ENCODE results near the gene CYP39A1.

Gene CYP39A1

GRCh38 chr6:46573140-46573539 is 79.5 kb downstream of the CYP39A1 start:
- Histone ChIP-seq H3K4me1 (ENCODE audit: insufficient read depth, low read length, severe bottlenecking) (no peaks in the 10 kb centered on the region), H3K9me2 (ENCODE audit: low read depth, low read length) (no peaks in the 10 kb centered on the region), H3K9me3 (ENCODE audit: low read length) (peaks cover 4% of the 10 kb centered on the region; the same call in 1 of the 2 replicates), H2AFZ (ENCODE audit: low read length) (no peak overlapping the region), H3K79me2 (ENCODE audit: insufficient read depth, low read length) (no peaks in the 10 kb centered on the region), H3F3A (ENCODE audit: insufficient read depth, low read length) (no peaks in the 10 kb centered on the region), H3K36me3 (ENCODE audit: insufficient read depth, low read length) (peaks cover 18% of the 10 kb centered on the region), H3K27me3 (ENCODE audit: insufficient read depth, low read length) (no peaks in the 10 kb centered on the region), H3K27ac (ENCODE audit: low read depth, low read length, poor library complexity, severe bottlenecking) (no peak overlapping the region), H4K20me1 (ENCODE audit: insufficient read depth, low read length) (no peaks in the 10 kb centered on the region), H3K4me3 (ENCODE audit: low read depth, low read length, poor library complexity, severe bottlenecking) (no peak overlapping the region), H3K9ac (ENCODE audit: low read length) (no peak overlapping the region), H3K4me2 (ENCODE audit: low read length) (no peak overlapping the region)
- TF ChIP-seq, protein P1, sequence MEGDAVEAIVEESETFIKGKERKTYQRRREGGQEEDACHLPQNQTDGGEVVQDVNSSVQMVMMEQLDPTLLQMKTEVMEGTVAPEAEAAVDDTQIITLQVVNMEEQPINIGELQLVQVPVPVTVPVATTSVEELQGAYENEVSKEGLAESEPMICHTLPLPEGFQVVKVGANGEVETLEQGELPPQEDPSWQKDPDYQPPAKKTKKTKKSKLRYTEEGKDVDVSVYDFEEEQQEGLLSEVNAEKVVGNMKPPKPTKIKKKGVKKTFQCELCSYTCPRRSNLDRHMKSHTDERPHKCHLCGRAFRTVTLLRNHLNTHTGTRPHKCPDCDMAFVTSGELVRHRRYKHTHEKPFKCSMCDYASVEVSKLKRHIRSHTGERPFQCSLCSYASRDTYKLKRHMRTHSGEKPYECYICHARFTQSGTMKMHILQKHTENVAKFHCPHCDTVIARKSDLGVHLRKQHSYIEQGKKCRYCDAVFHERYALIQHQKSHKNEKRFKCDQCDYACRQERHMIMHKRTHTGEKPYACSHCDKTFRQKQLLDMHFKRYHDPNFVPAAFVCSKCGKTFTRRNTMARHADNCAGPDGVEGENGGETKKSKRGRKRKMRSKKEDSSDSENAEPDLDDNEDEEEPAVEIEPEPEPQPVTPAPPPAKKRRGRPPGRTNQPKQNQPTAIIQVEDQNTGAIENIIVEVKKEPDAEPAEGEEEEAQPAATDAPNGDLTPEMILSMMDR (IDR thresholded peaks at IDR 0.05; ENCODE audit: low read length), result no peak
- no peak for TF ChIP-seq EZH2 (IDR thresholded peaks at IDR 0.05; ENCODE audit: borderline replicate concordance, low read length)

- H3K9me2 ChIP-seq (ENCODE audit: low read depth, low read length), result no peaks in the 10 kb centered on the region
- no peak overlapping the region for H2AFZ ChIP-seq (ENCODE audit: low read length)
- no peaks in the 10 kb centered on the region for H3K27me3 ChIP-seq (ENCODE audit: insufficient read depth, low read length)
These were observed 87.1 kb downstream of the CYP39A1 start for GRCh38 chr6:46565531-46565930.

GRCh38 chr6:46563924-46564323 is 88.7 kb downstream of the CYP39A1 start:
- Histone ChIP-seq H2AFZ (ENCODE audit: low read length) (no peak overlapping the region), H3K79me2 (ENCODE audit: insufficient read depth, low read length) (no peaks in the 10 kb centered on the region), H3K9ac (ENCODE audit: low read length) (no peak overlapping the region), H3K4me3 (ENCODE audit: low read depth, low read length, poor library complexity, severe bottlenecking) (no peak overlapping the region), H4K20me1 (ENCODE audit: insufficient read depth, low read length) (no peaks in the 10 kb centered on the region), H3K9me2 (ENCODE audit: low read depth, low read length) (no peaks in the 10 kb centered on the region), H3F3A (ENCODE audit: insufficient read depth, low read length) (no peaks in the 10 kb centered on the region), H3K36me3 (ENCODE audit: insufficient read depth, low read length) (no peaks in the 10 kb centered on the region), H3K4me2 (ENCODE audit: low read length) (no peak overlapping the region), H3K9me3 (ENCODE audit: low read length) (peaks cover 3% of the 10 kb centered on the region; the same call in 1 of the 2 replicates), H3K27me3 (ENCODE audit: insufficient read depth, low read length) (no peaks in the 10 kb centered on the region), H3K27ac (ENCODE audit: low read depth, low read length, poor library complexity, severe bottlenecking) (no peak overlapping the region), H3K4me1 (ENCODE audit: insufficient read depth, low read length, severe bottlenecking) (no peaks in the 10 kb centered on the region)
- TF ChIP-seq, protein P1 (IDR thresholded peaks at IDR 0.05; ENCODE audit: low read length), result no peak
- no peak for TF ChIP-seq EZH2 (IDR thresholded peaks at IDR 0.05; ENCODE audit: borderline replicate concordance, low read length)

More at GRCh38 chr6:46565531-46565930, 87.1 kb downstream of the CYP39A1 start:
- no peaks in the 10 kb centered on the region for H3F3A ChIP-seq (ENCODE audit: insufficient read depth, low read length)
- H3K36me3 ChIP-seq (ENCODE audit: insufficient read depth, low read length), result no peaks in the 10 kb centered on the region
- no peak overlapping the region for H3K4me3 ChIP-seq (ENCODE audit: low read depth, low read length, poor library complexity, severe bottlenecking)
- H4K20me1 ChIP-seq (ENCODE audit: insufficient read depth, low read length), result no peaks in the 10 kb centered on the region
- H3K27ac ChIP-seq (ENCODE audit: low read depth, low read length, poor library complexity, severe bottlenecking), result no peak overlapping the region
- no peak for TF ChIP-seq EZH2 (IDR thresholded peaks at IDR 0.05; ENCODE audit: borderline replicate concordance, low read length)
- TF ChIP-seq, protein P1 (IDR thresholded peaks at IDR 0.05; ENCODE audit: low read length), result no peak
- H3K4me2 ChIP-seq (ENCODE audit: low read length), result no peak overlapping the region
- peaks cover 3% of the 10 kb centered on the region; the same call in 1 of the 2 replicates for H3K9me3 ChIP-seq (ENCODE audit: low read length)
- H3K4me1 ChIP-seq (ENCODE audit: insufficient read depth, low read length, severe bottlenecking), result no peaks in the 10 kb centered on the region
- H3K9ac ChIP-seq (ENCODE audit: low read length), result no peak overlapping the region
- H3K79me2 ChIP-seq (ENCODE audit: insufficient read depth, low read length), result no peaks in the 10 kb centered on the region

Data from OCI-LY1 (cell line).